ENCODE measurements around the gene AMFR. TPM values are rescaled to one million over a fixed set of nuclear protein-coding genes. Genes with fewer than 3 reads are reported as not detected.
A peak's percentile ranks its signal among the peaks of the same experiment; 100 is the strongest.

Gene AMFR
- total and polyA plus RNA-seq, 2 of the 13 experiments (the other 11 are each of a cell fraction or from before 2014, with no cell fraction given), result 52.9 to 108 TPM

GRCh38 chr16:56421976-56422669 is 3.2 kb downstream of the AMFR start (continued):
- TF ChIP-seq BRD4 (CRISPR knock-in tag; IDR thresholded peaks at IDR 0.05), result no peak
- TF ChIP-seq ASH2L (IDR thresholded peaks at IDR 0.05; ENCODE audit: insufficient read length, low read depth, low read length), result no peak
- no peak for TF ChIP-seq FOXA3 (CRISPR knock-in tag; IDR thresholded peaks at IDR 0.05)
- TF ChIP-seq ZKSCAN5 (CRISPR knock-in tag; IDR thresholded peaks at IDR 0.05), result no peak
- TF ChIP-seq CREB1 (IDR thresholded peaks at IDR 0.05), result no peak
- peak; percentile 57 for TF ChIP-seq CREB1 (CRISPR knock-in tag; IDR thresholded peaks at IDR 0.05)
- peak; percentile 20; the same call in 1 of the 2 replicates for TF ChIP-seq BCL6 (CRISPR knock-in tag; IDR thresholded peaks at IDR 0.05)
- no peak for TF ChIP-seq BATF2 (CRISPR knock-in tag; IDR thresholded peaks at IDR 0.05)
- no peak for TF ChIP-seq ZFY (CRISPR knock-in tag; IDR thresholded peaks at IDR 0.05)
- TF ChIP-seq NR1H2 (CRISPR knock-in tag; IDR thresholded peaks at IDR 0.05; ENCODE audit: borderline replicate concordance, low read depth), result no peak
- no peak for TF ChIP-seq KDM1A (CRISPR knock-in tag; IDR thresholded peaks at IDR 0.05)
- TF ChIP-seq ZNF317 (CRISPR knock-in tag; IDR thresholded peaks at IDR 0.05), result no peak
- TF ChIP-seq TCF12 (IDR thresholded peaks at IDR 0.05), result no peak
- TF ChIP-seq TCF12 (CRISPR knock-in tag; IDR thresholded peaks at IDR 0.05), result no peak
- TF ChIP-seq MTERF4 (CRISPR knock-in tag; IDR thresholded peaks at IDR 0.05), result no peak
- no peak for TF ChIP-seq CEBPB (IDR thresholded peaks at IDR 0.05; ENCODE audit: borderline replicate concordance, low read depth, low read length)
- no peak for TF ChIP-seq ZNF33A (CRISPR knock-in tag; IDR thresholded peaks at IDR 0.05; ENCODE audit: borderline replicate concordance)
- TF ChIP-seq ATF7 (IDR thresholded peaks at IDR 0.05), result 0 out of 2 replicates have a peak, but pooled peaks have one; percentile 33
- no peak; the same call in 1 of the 2 replicates for TF ChIP-seq ATF7 (CRISPR knock-in tag; IDR thresholded peaks at IDR 0.05)
- TF ChIP-seq RARA (CRISPR knock-in tag; IDR thresholded peaks at IDR 0.05), result peak; percentile 67
- TF ChIP-seq PLSCR1 (CRISPR knock-in tag; IDR thresholded peaks at IDR 0.05; ENCODE audit: borderline replicate concordance), result no peak
- peak; percentile 62; the same call in 1 of the 2 replicates for TF ChIP-seq ATF2 (CRISPR knock-in tag; IDR thresholded peaks at IDR 0.05)
